OCI-LY1 (cell line): Measurements from ENCODE around the gene XPR1.

Experiments used
- CTCF ChIP-seq: fragments of 200-600 bp; sonication (generic), shearing (Covaris generic); IDR thresholded peaks from 2 replicates; pipeline ENCODE4 v1.5.1; 2017; ENCODE audit warnings: mild to moderate bottlenecking, antibody characterized with exemption, low read length, moderate library complexity, mixed read lengths
- EZH2 ChIP-seq: fragments of 200-600 bp; sonication (generic), shearing (Covaris generic); IDR thresholded peaks from 2 replicates; pipeline ENCODE4 v1.8.0; 2017; ENCODE audit warnings: borderline replicate concordance, mixed run types, mild to moderate bottlenecking, antibody characterized with exemption, low read length, moderate library complexity, mixed read lengths

GRCh38 chr1:180631194-180631765 is 542 bp upstream of the XPR1 start:
- TF ChIP-seq CTCF, result no peak
- no peak for TF ChIP-seq EZH2
